NCI-H69 (cell line): Measurements from ENCODE around the gene CPA5.

Experiments used
- DNase-seq: peaks from one replicate; lab custom pipeline; 2025; lab: John Stamatoyannopoulos, UW

CPA5 gene

DNA sequence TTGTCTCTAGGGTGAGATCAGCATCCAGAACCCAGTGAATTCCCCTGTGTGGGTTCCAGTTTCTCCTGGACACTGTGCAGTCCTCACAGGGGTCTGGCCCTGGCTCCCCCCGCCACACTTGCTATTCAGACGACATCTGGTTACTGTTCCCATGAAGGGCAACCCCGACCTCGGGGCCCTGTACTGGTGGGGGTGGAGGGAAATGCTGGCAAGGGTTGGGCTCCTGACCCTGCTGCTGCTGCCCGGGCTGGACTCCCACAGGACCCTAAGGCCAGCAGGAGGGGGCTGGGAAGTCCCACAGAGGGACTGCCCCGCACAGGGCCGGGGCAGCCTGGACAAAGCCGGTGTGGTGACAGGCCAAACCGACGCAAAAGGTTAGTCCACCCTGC, 34.9 kb downstream of the CPA5 start:
- no peak for DNase-seq

DNA sequence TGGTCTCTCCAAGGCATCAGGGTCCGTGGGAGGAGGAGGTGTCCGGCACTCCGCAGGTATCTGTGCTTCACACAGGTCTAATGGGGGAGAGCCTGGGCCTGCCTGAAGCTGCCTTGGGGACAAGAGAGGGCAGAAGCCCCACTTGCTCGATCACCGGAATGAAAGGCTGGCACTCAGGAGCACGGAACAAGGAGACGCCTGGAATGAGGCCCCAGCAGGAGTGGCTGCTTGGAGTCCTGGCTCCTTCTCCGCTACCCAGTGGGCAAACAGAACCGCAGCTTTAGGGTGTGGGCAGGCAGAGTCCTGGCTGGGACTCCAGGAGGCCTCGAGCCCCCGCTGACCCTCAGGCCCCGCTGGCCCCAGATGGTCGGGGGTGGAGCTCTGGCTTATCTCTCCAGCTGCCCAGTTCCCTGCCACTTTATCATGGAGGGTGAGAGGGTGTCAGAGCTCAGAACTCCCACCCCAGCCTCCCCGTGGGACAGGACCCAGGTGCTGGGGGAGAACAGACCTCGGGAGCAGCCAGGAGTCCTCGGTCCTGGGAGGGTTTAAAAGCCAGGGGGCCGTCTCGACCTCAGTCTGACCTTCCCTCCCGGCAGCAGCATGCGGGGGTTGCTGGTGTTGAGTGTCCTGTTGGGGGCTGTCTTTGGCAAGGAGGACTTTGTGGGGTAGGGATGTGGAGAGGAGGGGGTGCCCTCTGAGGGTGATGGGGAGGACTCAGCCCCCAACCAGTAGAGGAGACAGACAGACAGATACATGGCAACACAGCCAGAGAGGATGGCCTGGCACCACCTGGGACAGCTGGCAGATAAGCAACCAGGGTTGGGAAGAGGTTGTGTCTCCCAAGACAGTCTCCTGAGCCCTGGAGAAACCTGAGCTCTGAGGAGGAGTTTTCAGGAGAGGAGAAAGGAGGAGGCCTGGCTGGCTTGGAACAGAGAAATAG, 35.6 kb downstream of the CPA5 start, which contains the start of gene CPA1:
Gene CPA1 (plus strand): TSS at position 574 of the 940 bp plus-strand sequence. CDS start 27 bp downstream, at position 601.
- DNase-seq = no peak

DNA sequence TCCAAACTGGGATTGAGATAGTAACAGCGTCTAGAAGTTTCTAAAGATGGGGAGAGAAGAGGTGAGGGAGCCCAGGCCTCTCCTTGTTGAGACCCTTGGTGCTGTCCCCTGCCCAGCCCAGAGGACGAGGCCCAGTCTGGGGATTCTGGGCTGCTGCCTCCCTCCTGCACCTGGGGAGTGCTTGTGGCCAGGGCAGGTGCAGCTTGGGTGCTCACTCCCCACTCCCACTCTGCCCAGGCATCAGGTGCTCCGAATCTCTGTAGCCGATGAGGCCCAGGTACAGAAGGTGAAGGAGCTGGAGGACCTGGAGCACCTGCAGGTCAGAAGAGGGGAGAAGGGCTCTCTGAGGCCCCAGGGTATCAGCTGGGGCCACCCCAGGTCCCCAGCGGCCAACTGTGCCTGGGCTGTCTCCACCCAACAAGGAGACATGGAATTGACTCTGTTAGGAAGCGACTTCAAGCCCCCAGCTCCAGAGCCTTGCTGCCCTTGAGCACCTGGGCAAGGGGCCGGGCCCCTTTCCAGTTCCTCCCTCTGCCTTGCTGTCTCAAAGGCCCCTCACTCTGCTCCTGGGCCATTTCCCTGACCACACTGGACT, 36.3 kb downstream of the CPA5 start:
- DNase-seq = no peak

DNA sequence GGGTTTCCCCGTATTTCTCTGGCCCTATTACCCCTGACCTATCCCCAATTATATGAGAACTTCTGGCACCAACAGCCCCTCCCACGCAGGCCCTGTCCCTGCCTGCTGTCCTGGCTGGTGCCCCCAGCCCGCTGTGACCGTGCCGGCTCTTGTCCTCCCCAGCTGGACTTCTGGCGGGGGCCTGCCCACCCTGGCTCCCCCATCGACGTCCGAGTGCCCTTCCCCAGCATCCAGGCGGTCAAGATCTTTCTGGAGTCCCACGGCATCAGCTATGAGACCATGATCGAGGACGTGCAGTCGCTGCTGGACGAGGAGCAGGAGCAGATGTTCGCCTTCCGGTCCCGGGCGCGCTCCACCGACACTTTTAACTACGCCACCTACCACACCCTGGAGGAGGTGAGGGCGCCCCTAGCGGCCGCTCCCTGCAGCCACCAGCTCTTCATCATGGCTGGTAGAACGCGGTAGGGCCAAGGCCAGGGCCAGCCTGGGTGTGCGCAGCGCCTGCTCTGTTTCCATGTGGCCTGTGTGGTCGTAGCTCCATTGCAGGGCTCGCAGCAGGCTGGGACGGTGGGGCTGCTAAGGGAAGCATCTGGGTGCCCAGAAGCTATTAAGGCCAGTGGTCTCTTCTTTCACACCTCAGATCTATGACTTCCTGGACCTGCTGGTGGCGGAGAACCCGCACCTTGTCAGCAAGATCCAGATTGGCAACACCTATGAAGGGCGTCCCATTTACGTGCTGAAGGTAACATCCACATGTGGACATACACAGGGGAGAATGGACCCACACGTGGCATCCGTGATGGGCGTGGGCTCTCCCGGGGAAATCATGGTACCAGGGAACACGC, 37.1 kb downstream of the CPA5 start:
- DNase-seq = no peak

DNA sequence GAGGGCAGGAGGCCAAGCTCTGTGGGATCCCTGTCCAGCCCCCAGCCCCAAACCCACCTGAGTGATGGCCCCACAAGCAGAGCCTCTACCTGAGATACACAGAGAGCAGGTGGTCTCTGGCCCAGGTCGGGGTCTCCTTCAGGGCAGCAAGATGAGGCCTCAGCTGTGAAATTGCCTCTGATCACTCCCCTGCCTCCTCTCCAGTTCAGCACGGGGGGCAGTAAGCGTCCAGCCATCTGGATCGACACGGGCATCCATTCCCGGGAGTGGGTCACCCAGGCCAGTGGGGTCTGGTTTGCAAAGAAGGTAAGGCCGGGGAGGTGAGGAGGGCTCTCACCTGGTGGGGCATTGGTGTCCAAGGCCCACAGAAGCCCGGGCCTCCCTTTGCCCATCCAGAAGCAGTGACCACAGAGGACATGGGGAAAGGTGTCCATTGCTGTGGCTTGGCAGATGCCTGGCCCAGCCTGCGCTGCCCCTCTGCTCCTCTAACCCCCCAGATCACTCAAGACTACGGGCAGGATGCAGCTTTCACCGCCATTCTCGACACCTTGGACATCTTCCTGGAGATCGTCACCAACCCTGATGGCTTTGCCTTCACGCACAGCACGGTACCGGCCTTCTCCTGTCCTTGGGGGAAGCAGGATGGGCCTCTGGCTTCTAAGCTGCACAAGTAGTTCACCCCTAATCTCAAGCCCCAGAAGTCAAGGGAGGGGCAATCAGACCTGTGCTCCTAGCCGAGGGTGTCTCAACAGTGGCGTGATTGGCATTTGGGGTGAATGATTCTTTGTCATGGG, 38.8 kb downstream of the CPA5 start:
- DNase-seq = no peak

DNA sequence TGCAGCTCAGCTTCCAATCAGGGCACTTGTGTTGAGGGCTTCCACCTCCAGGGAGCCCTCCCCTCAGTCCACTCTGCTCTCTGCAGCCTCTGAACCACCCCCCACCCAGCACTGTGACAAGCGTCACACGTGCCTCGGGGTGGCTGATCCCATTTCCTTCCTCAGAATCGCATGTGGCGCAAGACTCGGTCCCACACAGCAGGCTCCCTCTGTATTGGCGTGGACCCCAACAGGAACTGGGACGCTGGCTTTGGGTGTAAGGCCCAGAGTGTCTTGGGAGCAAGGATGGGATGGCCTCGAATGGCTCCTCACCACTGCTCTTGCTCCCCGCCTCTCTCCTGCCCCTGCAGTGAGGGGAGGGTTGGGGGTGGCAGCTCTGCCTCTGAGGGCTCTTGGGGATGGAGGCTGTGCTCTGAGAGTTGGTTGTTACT, 39.8 kb downstream of the CPA5 start:
- no peak for DNase-seq

DNA sequence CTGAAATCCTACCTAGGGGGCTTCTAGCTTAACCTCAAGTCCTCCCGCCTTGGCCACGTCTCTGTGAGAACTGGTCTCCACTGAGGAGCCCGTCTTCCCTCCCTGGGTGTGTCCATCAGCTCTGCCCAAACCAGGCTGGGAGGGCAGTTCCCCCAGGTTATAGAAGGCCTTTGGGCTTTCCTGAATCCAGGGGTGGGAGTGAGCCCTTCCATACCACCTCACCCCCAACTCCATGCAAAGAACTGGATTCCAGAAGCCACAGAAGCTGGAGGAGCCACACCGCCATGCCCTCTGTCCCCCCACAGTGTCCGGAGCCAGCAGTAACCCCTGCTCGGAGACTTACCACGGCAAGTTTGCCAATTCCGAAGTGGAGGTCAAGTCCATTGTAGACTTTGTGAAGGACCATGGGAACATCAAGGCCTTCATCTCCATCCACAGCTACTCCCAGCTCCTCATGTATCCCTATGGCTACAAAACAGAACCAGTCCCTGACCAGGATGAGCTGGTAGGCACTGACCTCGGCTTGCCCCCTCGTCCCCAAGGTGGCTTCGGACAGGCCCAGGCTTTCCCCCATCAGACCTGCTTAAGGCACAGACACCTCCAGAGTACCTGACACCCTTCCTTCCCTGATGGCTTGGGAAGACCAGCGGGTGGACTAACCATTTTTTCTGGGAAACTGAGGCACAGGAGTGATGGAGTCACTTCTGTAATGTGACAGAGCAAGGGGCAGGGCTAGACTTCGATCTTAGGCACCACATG, 40.4 kb downstream of the CPA5 start:
- no peak for DNase-seq

DNA sequence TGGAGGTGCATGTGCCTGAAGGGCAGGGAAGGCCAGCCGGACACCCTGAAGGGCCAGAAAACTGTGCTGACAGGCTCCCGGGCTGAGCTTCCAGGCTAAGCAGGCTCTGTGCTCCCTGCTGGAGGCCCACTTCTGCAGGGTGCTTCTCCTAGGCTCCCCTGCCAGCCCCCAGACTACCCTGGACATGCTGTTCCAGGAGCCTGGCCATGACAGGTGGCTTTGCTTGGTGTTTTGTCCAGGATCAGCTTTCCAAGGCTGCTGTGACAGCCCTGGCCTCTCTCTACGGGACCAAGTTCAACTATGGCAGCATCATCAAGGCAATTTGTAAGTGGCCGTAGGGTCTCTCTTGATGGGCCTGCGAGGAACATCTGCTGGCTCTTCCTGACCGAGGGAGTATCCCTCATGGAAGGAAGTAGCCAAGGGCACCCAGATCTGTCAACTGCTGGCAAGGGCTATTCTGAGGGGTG, 41.0 kb downstream of the CPA5 start:
- DNase-seq = no peak

DNA sequence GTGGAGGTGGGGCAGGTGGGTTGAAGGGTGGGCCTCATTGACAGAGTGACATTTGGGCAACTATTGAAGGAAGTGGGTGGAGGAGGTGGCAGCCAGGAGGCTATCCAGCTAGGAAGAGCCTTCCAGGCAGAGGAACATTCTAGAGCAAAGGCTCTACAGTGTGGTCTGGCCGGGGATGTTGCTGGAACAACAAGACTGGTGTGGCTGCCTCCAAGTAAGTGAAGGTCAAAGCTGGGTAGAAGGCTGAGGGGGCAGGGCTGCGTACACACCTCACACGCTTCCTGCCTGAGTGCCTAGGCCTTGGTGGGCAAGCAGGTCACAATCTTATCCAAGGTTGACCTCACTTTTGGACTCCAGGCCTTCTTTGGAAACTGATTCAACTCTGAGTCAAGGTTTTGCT, 42.3 kb downstream of the CPA5 start:
- no peak for DNase-seq

DNA sequence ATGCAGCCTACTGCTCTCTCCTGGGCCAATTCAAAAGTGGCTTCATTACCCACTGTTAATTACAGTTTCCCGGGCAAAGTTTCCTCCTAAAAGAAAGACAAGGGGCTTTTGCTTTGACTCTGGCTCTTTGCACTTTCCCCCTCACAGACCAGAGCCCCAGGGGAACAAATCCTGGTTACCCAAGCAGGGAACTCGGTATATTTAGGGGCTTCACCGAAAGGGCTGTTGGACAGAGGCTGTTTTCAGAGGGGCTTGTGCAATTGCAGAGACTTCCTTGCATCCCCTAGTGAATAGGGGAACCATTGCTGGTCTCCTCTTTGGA, 42.7 kb downstream of the CPA5 start:
- DNase-seq = no peak

DNA sequence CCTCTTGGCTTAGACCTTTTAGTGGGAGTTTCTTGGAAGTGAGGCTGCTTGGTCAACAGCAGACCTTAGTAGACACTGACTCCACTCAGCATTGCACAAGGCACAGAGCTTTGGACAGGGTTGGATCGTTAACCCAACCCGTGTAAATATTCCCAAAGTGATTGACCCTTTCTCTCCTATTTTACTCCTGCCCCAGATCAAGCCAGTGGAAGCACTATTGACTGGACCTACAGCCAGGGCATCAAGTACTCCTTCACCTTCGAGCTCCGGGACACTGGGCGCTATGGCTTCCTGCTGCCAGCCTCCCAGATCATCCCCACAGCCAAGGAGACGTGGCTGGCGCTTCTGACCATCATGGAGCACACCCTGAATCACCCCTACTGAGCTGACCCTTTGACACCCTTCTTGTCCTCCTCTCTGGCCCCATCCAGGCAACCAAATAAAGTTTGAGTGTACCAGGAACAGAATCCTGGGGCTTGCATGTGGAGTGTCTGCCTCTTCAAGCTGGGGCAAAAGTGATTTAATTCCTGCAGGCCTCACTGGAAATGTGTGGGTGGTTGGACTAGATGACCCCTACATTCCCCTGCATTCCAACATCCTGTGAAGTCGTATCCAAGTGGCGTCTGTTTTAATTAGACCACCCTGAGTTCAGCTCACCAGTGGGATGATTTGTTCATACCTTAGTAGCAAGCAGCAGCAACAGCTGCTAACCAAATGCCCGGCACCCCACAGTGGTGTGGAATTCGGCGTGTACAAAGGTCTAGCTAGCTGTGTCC, 43.2 kb downstream of the CPA5 start:
- no peak for DNase-seq

DNA sequence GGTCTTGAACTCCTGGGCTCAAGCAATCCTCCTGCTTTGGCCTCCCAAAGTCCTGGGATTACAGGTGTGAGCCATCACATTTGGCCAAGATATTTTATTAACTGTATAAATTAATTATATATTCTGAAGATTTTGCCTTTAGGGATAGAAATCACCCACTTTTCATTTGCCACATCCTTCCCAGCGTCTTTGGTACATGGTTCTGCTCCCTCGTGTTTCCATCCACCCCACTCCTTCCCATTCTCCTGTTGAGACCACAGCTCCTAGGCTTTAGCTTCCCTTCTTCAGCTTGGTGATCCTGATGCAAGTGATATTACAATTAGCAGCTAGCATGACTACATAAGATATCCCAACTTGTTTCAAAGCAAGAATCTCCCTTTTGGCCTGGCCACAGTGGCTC, 44.1 kb downstream of the CPA5 start:
- DNase-seq = no peak

DNA sequence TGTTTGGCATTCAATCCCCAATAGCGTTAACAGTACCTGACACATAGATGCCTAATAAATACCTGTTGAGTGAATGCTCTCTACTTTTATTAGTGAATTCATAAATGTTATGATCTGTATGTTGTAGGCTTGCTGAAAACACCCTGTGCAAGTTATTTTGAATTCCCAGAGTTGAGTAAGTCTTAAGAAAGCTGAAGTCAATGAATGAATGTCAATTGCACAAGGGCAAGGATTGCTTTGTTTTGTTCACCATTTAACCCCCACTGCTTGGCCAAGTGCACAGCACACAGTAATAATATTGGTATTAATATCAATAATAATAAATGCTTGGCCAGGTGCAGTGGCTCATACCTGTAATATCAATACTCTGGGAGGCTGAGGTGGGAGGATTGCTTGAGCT, 45.9 kb downstream of the CPA5 start:
- DNase-seq = no peak

DNA sequence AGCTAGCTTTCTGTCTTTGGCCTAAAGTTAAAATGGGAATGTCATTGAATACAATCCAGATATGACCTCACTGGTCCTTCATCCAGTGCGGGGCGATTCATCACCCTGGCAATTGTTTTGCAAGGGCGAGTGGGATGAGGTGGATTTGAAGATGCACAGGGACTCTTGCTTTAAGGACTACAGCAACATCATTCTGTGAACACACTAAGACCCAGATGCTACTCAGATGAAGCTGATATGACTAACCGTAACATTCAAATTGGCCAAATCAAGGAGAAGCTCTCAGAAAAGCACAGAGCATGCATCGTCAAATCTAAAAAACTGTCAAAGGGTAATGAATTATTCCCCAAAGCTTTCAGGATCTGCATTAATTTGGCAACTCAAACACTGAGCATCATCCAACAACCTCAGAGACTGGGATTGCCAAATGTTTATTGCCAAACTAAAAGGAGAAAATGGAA, 48.5 kb downstream of the CPA5 start:
- no peak for DNase-seq

DNA sequence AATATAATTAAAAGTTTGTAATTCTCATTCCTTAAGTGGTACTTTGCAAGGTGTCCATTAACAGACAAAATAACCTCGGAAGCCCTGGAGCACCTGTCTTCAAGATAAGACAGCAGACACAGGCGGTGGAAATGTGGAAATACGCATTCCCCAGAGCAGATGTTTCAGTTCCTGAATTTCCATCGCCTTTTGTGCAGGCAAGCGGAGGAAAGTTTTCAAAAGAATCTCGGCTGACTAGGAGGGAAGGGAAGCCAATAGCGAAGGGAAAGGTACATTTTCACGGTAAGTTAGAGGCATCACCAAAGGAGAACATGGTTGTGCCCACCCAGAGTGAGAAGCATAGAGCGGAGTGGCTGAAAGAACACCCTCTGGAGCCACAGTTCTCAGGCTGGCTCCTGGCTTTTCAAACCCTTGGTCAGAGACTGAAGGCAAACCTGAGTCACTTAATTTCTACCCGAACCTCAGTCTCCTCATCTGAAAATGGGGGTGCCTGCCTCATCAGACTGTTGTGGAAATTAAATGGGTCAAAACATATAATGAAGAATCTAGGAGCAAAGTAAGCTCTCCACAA, 49.3 kb downstream of the CPA5 start:
- DNase-seq = no peak

DNA sequence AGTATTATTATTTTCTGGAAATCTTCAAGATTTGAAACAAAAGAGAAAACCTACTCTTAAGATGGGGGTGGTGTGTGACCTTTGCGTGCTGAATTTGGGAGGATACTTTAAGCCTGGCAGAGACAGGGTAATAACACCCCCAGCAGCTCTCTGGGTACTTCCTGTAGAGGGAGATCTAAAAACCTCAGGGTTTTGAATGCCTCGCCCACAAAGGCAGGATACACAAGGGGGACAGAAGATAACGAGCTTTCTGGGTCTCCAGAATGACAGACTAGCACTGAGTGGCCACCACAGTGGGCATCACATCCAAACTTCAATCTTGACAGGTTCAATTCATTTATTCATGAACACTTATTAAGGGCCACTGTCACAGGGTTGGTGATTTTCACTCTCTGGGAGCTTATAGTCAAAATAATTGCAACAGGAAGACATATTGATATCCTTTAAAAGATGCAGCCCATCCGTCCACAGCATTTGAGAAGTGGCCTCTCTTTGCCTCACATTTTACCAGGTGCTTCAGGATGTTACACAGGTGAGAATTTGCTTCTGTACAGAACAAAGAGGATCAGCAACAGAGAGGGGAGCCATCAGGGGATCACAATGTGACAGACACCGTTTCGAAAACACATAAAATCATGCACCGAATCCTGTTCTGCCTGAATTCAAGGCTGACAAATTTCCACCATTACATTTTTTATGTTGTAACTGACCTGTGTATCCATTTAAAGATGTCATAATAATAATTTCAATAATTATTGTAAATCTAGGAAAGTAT, 50.0 kb downstream of the CPA5 start:
- peak; percentile 35 for DNase-seq

DNA sequence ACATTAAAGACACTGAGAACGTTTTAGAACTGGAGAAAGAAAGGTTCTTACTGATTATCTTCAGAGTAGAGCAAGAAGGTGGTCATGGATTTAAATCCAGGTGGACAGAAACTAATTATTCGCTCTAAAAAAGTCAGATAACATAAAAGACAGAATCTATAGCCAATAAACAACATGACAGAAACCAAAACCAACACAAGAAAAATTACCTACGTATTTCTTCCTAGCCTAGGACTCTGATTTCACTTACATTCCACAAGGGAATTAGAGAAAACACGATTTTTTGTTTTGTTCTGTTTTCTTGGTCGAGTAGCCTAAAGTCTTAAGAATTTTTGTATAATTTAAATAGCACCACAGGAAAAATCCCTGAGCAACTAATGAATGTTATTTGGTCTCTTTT, 50.8 kb downstream of the CPA5 start:
- no peak for DNase-seq

DNA sequence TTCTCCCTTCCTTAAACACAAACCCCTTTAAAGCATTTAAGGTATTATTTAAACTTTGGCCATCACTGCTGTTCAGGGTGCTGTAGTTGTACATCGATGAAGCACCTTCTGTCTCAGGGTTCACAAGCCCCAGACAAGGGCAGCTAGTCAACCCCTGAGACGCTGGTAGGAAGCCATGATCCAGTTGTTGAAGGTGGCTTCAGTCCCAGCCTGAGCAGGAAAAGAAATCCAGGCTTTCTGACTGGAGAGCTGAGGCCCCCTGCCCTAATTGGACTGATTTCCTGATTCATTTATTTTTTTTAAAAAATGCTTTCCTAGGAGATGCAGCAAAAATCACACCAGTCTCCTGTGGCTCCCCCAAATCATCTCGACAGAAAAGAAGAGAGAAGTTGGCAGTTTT, 51.5 kb downstream of the CPA5 start:
- no peak for DNase-seq
